ENCODE measurements around the gene PSMF1. TPM values are rescaled to one million over a fixed set of nuclear protein-coding genes. Genes with fewer than 3 reads are reported as not detected.
A peak's percentile ranks its signal among the peaks of the same experiment; 100 is the strongest.

Gene PSMF1
- total RNA-seq, 1 donor from 2014 or later: 142 TPM

GRCh38 chr20:1122388-1123315 is 4.2 kb downstream of the PSMF1 start:
- Mint-ChIP-seq H3K36me3 (peaks cover 20% of the 10 kb centered on the region), H3K9me3 (no peaks in the 10 kb centered on the region), H3K4me3 (peak overlapping the region; percentile 59), H3K4me1 (ENCODE audit: unreplicated experiment) (peaks cover 46% of the 10 kb centered on the region), H3K27ac (peak overlapping the region; percentile 22), H3K27me3 (no peaks in the 10 kb centered on the region)
- TF ChIP-seq CTCF (conservative IDR thresholded peaks at IDR 0.05): no peak
- no peak for DNase-seq (ENCODE audit: extremely low spot score, unreplicated experiment)

- H3K36me3 Mint-ChIP-seq: peaks cover 26% of the 10 kb centered on the region
- TF ChIP-seq CTCF (conservative IDR thresholded peaks at IDR 0.05): no peak
- H3K4me3 Mint-ChIP-seq: peak overlapping the region; percentile 18
- H3K4me1 Mint-ChIP-seq (ENCODE audit: unreplicated experiment): peaks cover 41% of the 10 kb centered on the region
- no peak overlapping the region for H3K27ac Mint-ChIP-seq
- H3K27me3 Mint-ChIP-seq: no peaks in the 10 kb centered on the region
- H3K9me3 Mint-ChIP-seq: no peaks in the 10 kb centered on the region
- no peak for DNase-seq (ENCODE audit: extremely low spot score, unreplicated experiment)
Observed at GRCh38 chr20:1123666-1124065, 5.3 kb downstream of the PSMF1 start.

GRCh38 chr20:1124421-1124820 is 6.0 kb downstream of the PSMF1 start:
- no peak for DNase-seq (ENCODE audit: extremely low spot score, unreplicated experiment)
- Mint-ChIP-seq H3K36me3 (peaks cover 29% of the 10 kb centered on the region), H3K4me3 (no peak overlapping the region), H3K9me3 (no peaks in the 10 kb centered on the region), H3K4me1 (ENCODE audit: unreplicated experiment) (peaks cover 38% of the 10 kb centered on the region), H3K27ac (no peak overlapping the region), H3K27me3 (no peaks in the 10 kb centered on the region)
- TF ChIP-seq CTCF (conservative IDR thresholded peaks at IDR 0.05): no peak

- H3K36me3 Mint-ChIP-seq: peaks cover 37% of the 10 kb centered on the region
- no peak for TF ChIP-seq CTCF (conservative IDR thresholded peaks at IDR 0.05)
- no peaks in the 10 kb centered on the region for H3K9me3 Mint-ChIP-seq
- H3K27ac Mint-ChIP-seq: peak overlapping the region; percentile 30
- H3K27me3 Mint-ChIP-seq: no peaks in the 10 kb centered on the region
- H3K4me1 Mint-ChIP-seq (ENCODE audit: unreplicated experiment): peaks cover 30% of the 10 kb centered on the region
- DNase-seq (ENCODE audit: extremely low spot score, unreplicated experiment): no peak
- no peak overlapping the region for H3K4me3 Mint-ChIP-seq
Observed at GRCh38 chr20:1125277-1125676, 6.9 kb downstream of the PSMF1 start.

- no peak for TF ChIP-seq CTCF (conservative IDR thresholded peaks at IDR 0.05)
- peaks cover 52% of the 10 kb centered on the region for H3K36me3 Mint-ChIP-seq
- no peaks in the 10 kb centered on the region for H3K9me3 Mint-ChIP-seq
- no peak overlapping the region for H3K27ac Mint-ChIP-seq
- H3K4me3 Mint-ChIP-seq: no peak overlapping the region
- peaks cover 10% of the 10 kb centered on the region for H3K4me1 Mint-ChIP-seq (ENCODE audit: unreplicated experiment)
- no peaks in the 10 kb centered on the region for H3K27me3 Mint-ChIP-seq
- no peak for DNase-seq (ENCODE audit: extremely low spot score, unreplicated experiment)
Observed at GRCh38 chr20:1127840-1128239, 9.4 kb downstream of the PSMF1 start.
